DND-41 (cell line): ENCODE measurements around the gene CAPN12.

Experiments used
- EZH2 ChIP-seq: IDR thresholded peaks from 3 replicates; pipeline ENCODE4 v1.6.1; 2012; ENCODE audit warnings: borderline replicate concordance, low read depth, mild to moderate bottlenecking, moderate library complexity, low read length, inconsistent platforms; ENCODE audit not compliant: severe bottlenecking
- TF ChIP-seq, protein P1 (sequence below): IDR thresholded peaks from 2 replicates; pipeline ENCODE4 v1.5.1; 2012; ENCODE audit warnings: borderline replicate concordance, low read length, moderate library complexity, mild to moderate bottlenecking; ENCODE audit not compliant: poor library complexity, severe bottlenecking; ENCODE audit errors: extremely low read depth

DNA sequence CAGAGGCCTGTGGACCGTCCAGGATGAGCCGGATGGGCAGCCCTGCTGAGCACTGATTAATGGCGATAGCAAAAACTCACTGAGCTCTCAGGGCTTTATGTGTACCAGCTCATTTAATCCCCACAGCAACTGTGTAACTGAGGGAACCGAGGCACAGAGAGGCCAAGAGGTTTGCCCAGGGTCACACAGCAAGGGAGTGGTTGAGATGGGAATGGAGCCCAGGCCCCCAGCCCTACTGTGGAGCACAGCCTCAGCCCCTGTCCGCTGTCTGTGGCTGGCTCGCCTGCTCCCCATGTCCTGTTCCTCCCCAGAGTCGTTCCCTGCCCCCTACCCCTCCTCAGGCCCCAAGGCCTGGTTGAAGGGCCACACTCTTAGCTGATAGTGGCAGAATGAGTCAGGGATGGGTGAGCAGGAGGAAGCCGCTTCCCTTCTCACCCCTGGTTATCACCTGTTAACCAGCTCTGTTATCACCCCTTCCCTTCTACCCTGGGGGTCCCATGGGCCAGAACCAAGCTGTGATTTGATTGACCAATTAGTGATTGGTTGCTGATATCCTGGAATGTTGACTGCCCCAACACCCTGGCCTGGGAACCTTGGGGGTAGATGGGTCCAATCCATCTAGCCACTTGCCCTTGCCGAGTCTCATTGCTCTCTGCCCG is 21.2 kb downstream of the CAPN12 start:
- TF ChIP-seq, protein P1, sequence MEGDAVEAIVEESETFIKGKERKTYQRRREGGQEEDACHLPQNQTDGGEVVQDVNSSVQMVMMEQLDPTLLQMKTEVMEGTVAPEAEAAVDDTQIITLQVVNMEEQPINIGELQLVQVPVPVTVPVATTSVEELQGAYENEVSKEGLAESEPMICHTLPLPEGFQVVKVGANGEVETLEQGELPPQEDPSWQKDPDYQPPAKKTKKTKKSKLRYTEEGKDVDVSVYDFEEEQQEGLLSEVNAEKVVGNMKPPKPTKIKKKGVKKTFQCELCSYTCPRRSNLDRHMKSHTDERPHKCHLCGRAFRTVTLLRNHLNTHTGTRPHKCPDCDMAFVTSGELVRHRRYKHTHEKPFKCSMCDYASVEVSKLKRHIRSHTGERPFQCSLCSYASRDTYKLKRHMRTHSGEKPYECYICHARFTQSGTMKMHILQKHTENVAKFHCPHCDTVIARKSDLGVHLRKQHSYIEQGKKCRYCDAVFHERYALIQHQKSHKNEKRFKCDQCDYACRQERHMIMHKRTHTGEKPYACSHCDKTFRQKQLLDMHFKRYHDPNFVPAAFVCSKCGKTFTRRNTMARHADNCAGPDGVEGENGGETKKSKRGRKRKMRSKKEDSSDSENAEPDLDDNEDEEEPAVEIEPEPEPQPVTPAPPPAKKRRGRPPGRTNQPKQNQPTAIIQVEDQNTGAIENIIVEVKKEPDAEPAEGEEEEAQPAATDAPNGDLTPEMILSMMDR = no peak
- TF ChIP-seq EZH2 = no peak
